A549 (cell line): ENCODE measurements around the gene USP3. TPM values are rescaled to one million over a fixed set of nuclear protein-coding genes. Genes with fewer than 3 reads are reported as not detected.

Source experiments
- ATAC-seq, 2 experiments: fragments of 200-7000 bp in 1 of 2; fragments of >200 bp in 1 of 2; cut with Nextera tagmentation in 1 of 2; cut with Tn5 transposase in 1 of 2; 3 replicates each; pipeline versions ENCODE4 v1.8.0 to v1.9.1; 2018 to 2020; ENCODE audit warnings: mild to moderate bottlenecking in 1 of 2, moderate library complexity in 1 of 2
- CTCF ChIA-PET: fragments of 300-600 bp; sonication (Branson Sonifier 250); formaldehyde crosslinking; extraction: SDS; loops from one replicate; lab custom pipeline; 2021; ENCODE audit warnings: antibody characterized with exemption, inconsistent platforms; lab: Yijun Ruan, JAX
- POLR2A ChIA-PET: fragments of 350-600 bp; formaldehyde crosslinking; extraction: SDS; loops from one replicate; lab custom pipeline; 2021; ENCODE audit warnings: antibody characterized with exemption, inconsistent platforms; lab: Yijun Ruan, JAX
- DNase-seq, 2 experiments: peaks; one replicate each; pipeline versions ENCODE4 v3.0.0 to v3.0.0-alpha.2; 2011 to 2016; ENCODE audit warnings: low read depth in 1 of 2, low spot score in 1 of 2
- FAIRE-seq: peaks from 2 replicates; lab custom pipeline; 2011; peaks lifted over from hg19 to GRCh38; lab: Jason Lieb, UNC
- H3K27ac ChIP-seq, 2 experiments: fragments of >200 bp; sonication (Bioruptor Twin); formaldehyde crosslinking; 3 replicates each; pipeline ENCODE4 v1.5.1; 2016 to 2017
- H3K4me1 ChIP-seq: fragments of >200 bp; sonication (Bioruptor Twin); formaldehyde crosslinking; 3 replicates; pipeline ENCODE4 v1.6.1; 2016
- H3K4me2 ChIP-seq: fragments of >200 bp; sonication (Bioruptor Twin); formaldehyde crosslinking; 3 replicates; pipeline ENCODE4 v1.6.1; 2016
- H3K4me3 ChIP-seq: fragments of >200 bp; sonication (Bioruptor Twin); formaldehyde crosslinking; 3 replicates; pipeline ENCODE4 v1.5.1; 2016
- H3K9me3 ChIP-seq: fragments of >200 bp; sonication (Bioruptor Twin); formaldehyde crosslinking; 3 replicates; pipeline ENCODE4 v1.6.1; 2016
- ATOH8 ChIP-seq: fragments of 250-450 bp; sonication (Bioruptor Pico); IDR thresholded peaks from 2 replicates; pipeline ENCODE4 v1.5.0; 2020; ENCODE audit warnings: low read depth, mild to moderate bottlenecking, moderate library complexity
- BHLHE40 ChIP-seq: IDR thresholded peaks from 2 replicates; pipeline ENCODE4 v1.6.1; 2012; ENCODE audit warnings: low read depth, low read length, inconsistent platforms
- CBX2 ChIP-seq: fragments of 200-600 bp; sonication (generic); IDR thresholded peaks from 2 replicates; pipeline ENCODE4 v1.6.1; 2016; ENCODE audit warnings: low read depth, mild to moderate bottlenecking, borderline replicate concordance
- CBX8 ChIP-seq: fragments of 200-600 bp; sonication (generic); IDR thresholded peaks from 2 replicates; pipeline ENCODE4 v1.6.1; 2016
- CEBPB ChIP-seq, 2 experiments: fragments of >200 bp in 1 of 2; sonication (Bioruptor Twin) in 1 of 2; formaldehyde crosslinking in 1 of 2; IDR thresholded peaks; 2 replicates each; pipeline ENCODE4 v1.6.1; 2012 to 2016
- CHD2 ChIP-seq: fragments of 150-350 bp; IDR thresholded peaks from 2 replicates; pipeline ENCODE4 v1.6.1; 2014; ENCODE audit warnings: low read length; ENCODE audit not compliant: partially characterized antibody
- EHF ChIP-seq: fragments of 250-450 bp; sonication (Bioruptor Pico); IDR thresholded peaks from 2 replicates; pipeline ENCODE4 v1.5.0; 2020; ENCODE audit warnings: mild to moderate bottlenecking
- EHMT2 ChIP-seq: fragments of 200-600 bp; sonication (generic); IDR thresholded peaks from 2 replicates; pipeline ENCODE4 v1.6.1; 2016; ENCODE audit warnings: antibody characterized with exemption, low read depth, mild to moderate bottlenecking, moderate library complexity
- ESRRA ChIP-seq: fragments of 150-350 bp; IDR thresholded peaks from 2 replicates; pipeline ENCODE4 v1.6.1; 2014; ENCODE audit warnings: mild to moderate bottlenecking, low read length, borderline replicate concordance
- FOXS1 ChIP-seq: fragments of 250-450 bp; sonication (Bioruptor Pico); IDR thresholded peaks from 2 replicates; pipeline ENCODE4 v1.5.0; 2020; ENCODE audit warnings: mild to moderate bottlenecking, moderate library complexity
- GATA3 ChIP-seq: IDR thresholded peaks from 2 replicates; pipeline ENCODE4 v1.6.1; 2012; ENCODE audit warnings: borderline replicate concordance
- HES2 ChIP-seq: fragments of >200 bp; sonication (Bioruptor Twin); formaldehyde crosslinking; IDR thresholded peaks from 2 replicates; pipeline ENCODE4 v1.6.1; 2016
- HOXB13 ChIP-seq: fragments of 250-450 bp; sonication (Bioruptor Pico); IDR thresholded peaks from 2 replicates; pipeline ENCODE4 v1.5.0; 2020; ENCODE audit warnings: low read depth, mild to moderate bottlenecking, moderate library complexity
- JUN ChIP-seq, 2 experiments: fragments of >200 bp; sonication (Bioruptor Twin); formaldehyde crosslinking; IDR thresholded peaks; 2 replicates in 1 of 2; 3 replicates in 1 of 2; pipeline ENCODE4 v1.6.1; 2016 to 2017
- MAZ ChIP-seq: fragments of 150-350 bp; IDR thresholded peaks from 2 replicates; pipeline ENCODE4 v1.6.1; 2014; ENCODE audit warnings: antibody characterized with exemption, low read depth, low read length, borderline replicate concordance
- MYC ChIP-seq: IDR thresholded peaks from 2 replicates; pipeline ENCODE4 v1.6.1; 2012; ENCODE audit warnings: mild to moderate bottlenecking, inconsistent platforms, low read length, improper control_type of control experiment, borderline replicate concordance
- NFE2L2 ChIP-seq: fragments of 150-350 bp; conservative IDR thresholded peaks from 2 replicates; pipeline ENCODE4 v1.6.1; 2014; ENCODE audit warnings: low read length
- NPAS2 ChIP-seq: fragments of 250-450 bp; sonication (Bioruptor Pico); IDR thresholded peaks from 2 replicates; pipeline ENCODE4 v1.8.0; 2022; ENCODE audit warnings: mild to moderate bottlenecking, moderate library complexity, borderline replicate concordance
- PHF8 ChIP-seq: fragments of 200-600 bp; sonication (generic); IDR thresholded peaks from 2 replicates; pipeline ENCODE4 v1.6.1; 2016; ENCODE audit warnings: low read depth, mild to moderate bottlenecking, antibody characterized with exemption, moderate library complexity, borderline replicate concordance
- POLR2AphosphoS2 ChIP-seq: conservative IDR thresholded peaks from 2 replicates; pipeline ENCODE4 v1.6.1; 2012; ENCODE audit warnings: low read length, improper control_type of control experiment, inconsistent platforms
- RAD21 ChIP-seq, 2 experiments: fragments of >200 bp in 1 of 2; sonication (Bioruptor Twin) in 1 of 2; formaldehyde crosslinking in 1 of 2; IDR thresholded peaks in 1 of 2; conservative IDR thresholded peaks in 1 of 2; 2 replicates in 1 of 2; 3 replicates in 1 of 2; pipeline ENCODE4 v1.6.1; 2012 to 2018; ENCODE audit warnings: inconsistent platforms in 1 of 2
- RCOR1 ChIP-seq: fragments of 150-350 bp; IDR thresholded peaks from 2 replicates; pipeline ENCODE4 v1.6.1; 2014; ENCODE audit warnings: antibody characterized with exemption, low read length, low read depth
- SMC3 ChIP-seq: fragments of >200 bp; sonication (Bioruptor Twin); formaldehyde crosslinking; IDR thresholded peaks from 3 replicates; pipeline ENCODE4 v1.6.1; 2018; ENCODE audit warnings: inconsistent platforms
- TFCP2L1 ChIP-seq: fragments of 250-450 bp; sonication (Bioruptor Pico); IDR thresholded peaks from 2 replicates; pipeline ENCODE4 v1.5.0; 2021; ENCODE audit warnings: mild to moderate bottlenecking
- TP53 ChIP-seq: fragments of 250-450 bp; sonication (Bioruptor Pico); IDR thresholded peaks from 2 replicates; pipeline ENCODE4 v1.5.0; 2021; ENCODE audit warnings: mild to moderate bottlenecking, moderate library complexity
- ZFP36 ChIP-seq: fragments of 450-650 bp; IDR thresholded peaks from 2 replicates; pipeline ENCODE4 v1.6.1; 2014; ENCODE audit warnings: borderline replicate concordance; ENCODE audit not compliant: partially characterized antibody
- WGBS: methylation state at CpG from one replicate; pipeline ENCODE4 v1.1.6; 2017; ENCODE audit errors: missing lambda C conversion rate; 5-methylcytosine and 5-hydroxymethylcytosine counted together
- polyA plus RNA-seq, 4 experiments: library from polyadenylated mRNA; depleted of rRNA in 3 of 4; stranded (reverse); fragments of >200 nt; fragmentation: RNase III in 1 of 4; extraction: RNeasy Plus Mini Kit Qiagen cat#74134 plus additional on column Dnase treatment in 1 of 4; gene quantifications; 2 replicates in 3 of 4; 3 replicates in 1 of 4; pipeline ENCODE4 v1.2.3, GENCODE V29; 2011 to 2017
- TF ChIP-seq, protein P1 (sequence below): fragments of >200 bp; sonication (Bioruptor Twin); formaldehyde crosslinking; IDR thresholded peaks from 3 replicates; pipeline ENCODE4 v1.5.1; 2016
- TF ChIP-seq, protein P2 (sequence below): IDR thresholded peaks from 2 replicates; pipeline ENCODE4 v1.6.1; 2012
- TF ChIP-seq, protein P3 (sequence below): fragments of 200-600 bp; sonication (generic); IDR thresholded peaks from 2 replicates; pipeline ENCODE4 v1.6.1; 2016; ENCODE audit warnings: antibody characterized with exemption, mild to moderate bottlenecking, moderate library complexity

Gene USP3
- polyA plus RNA-seq, 2 of the 4 experiments (the other 2 are of a cell fraction), result 41.8 to 99.1 TPM

- peak; percentile 83 for TF ChIP-seq MYC
- no peak for TF ChIP-seq PHF8
- peak; percentile 57; the same call in 1 of the 2 replicates for TF ChIP-seq BHLHE40
- TF ChIP-seq JUN (IDR thresholded peaks at IDR 0.05), result peak in 1 of 2 experiments; percentile 96; a peak in 4 of 5 replicates
- peak; percentile 10 to 58 for TF ChIP-seq RAD21 (conservative IDR thresholded peaks at IDR 0.05 in 1 of 2, IDR thresholded peaks at IDR 0.05 in 1 of 2)
- TF ChIP-seq RCOR1, result 0 out of 2 replicates have a peak, but pooled peaks have one; percentile 67
- peak; percentile 84 for TF ChIP-seq EHF
- no peak for TF ChIP-seq CBX8
- TF ChIP-seq FOXS1, result peak; percentile 22; the same call in 1 of the 2 replicates
- TF ChIP-seq ZFP36, result no peak
- TF ChIP-seq, protein P1, sequence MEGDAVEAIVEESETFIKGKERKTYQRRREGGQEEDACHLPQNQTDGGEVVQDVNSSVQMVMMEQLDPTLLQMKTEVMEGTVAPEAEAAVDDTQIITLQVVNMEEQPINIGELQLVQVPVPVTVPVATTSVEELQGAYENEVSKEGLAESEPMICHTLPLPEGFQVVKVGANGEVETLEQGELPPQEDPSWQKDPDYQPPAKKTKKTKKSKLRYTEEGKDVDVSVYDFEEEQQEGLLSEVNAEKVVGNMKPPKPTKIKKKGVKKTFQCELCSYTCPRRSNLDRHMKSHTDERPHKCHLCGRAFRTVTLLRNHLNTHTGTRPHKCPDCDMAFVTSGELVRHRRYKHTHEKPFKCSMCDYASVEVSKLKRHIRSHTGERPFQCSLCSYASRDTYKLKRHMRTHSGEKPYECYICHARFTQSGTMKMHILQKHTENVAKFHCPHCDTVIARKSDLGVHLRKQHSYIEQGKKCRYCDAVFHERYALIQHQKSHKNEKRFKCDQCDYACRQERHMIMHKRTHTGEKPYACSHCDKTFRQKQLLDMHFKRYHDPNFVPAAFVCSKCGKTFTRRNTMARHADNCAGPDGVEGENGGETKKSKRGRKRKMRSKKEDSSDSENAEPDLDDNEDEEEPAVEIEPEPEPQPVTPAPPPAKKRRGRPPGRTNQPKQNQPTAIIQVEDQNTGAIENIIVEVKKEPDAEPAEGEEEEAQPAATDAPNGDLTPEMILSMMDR, result no peak
Observed at GRCh38 chr15:63502843-63503738, 1.3 kb upstream of the USP3 start (continued).

DNA sequence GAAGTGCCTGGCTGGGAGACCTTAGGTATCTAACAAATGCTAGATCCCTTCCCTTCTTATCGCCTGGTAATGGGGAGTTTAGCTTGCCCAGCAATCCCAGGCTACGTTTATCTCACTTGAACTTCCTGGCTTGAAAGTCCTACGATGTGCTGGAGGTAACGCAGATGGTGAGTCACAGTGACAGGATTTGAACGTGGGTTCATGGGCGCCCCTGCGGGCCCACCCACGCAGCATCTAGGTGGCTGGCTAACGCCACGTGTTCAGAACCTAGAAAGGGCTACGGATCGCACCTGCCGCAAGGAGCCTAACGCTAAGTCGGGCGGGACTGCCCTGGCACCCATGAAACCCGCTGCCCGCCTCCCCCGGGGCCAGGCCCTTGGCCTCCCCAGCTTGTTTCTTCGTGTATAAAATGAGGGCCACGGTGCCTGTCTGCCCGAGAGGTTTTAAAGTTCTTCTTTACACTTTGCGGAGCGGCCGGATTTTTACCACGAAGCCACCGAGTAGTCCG, 600 bp upstream of the USP3 start:
- Histone ChIP-seq H3K9me3 (no peaks in the 10 kb centered on the region), H3K4me1 (peaks cover 64% of the 10 kb centered on the region), H3K27ac (peak overlapping the region; percentile 99), H3K4me2 (peak overlapping the region; percentile 93), H3K4me3 (peak overlapping the region; percentile 77)
- ChIA-PET CTCF (interaction anchor here (0.7 to 8.7 kb wide), 20 partner anchors 10 to 591 kb away, joined by 3 to 161 read pairs (median 8); partner anchors contain the start of gene FBXL22), POLR2A (interaction anchor here (0.7 to 6.2 kb wide), 19 partner anchors 8 to 590 kb away, joined by 3 to 49 read pairs (median 7); partner anchors contain the start of genes CIAO2A and RPS27L)
- 2% methylated on average over 25 of the region's 28 CpGs for WGBS
- ATAC-seq, result peak; percentile 32 to 55
- FAIRE-seq, result peak; percentile 39
- DNase-seq, result peak; percentile 48 to 93
- TF ChIP-seq HES2 (no peak), SMC3 (no peak), MAZ (no peak), CHD2 (no peak), ATOH8 (CRISPR knock-in tag) (peak; percentile 70), TP53 (peak; percentile 91; the same call in 1 of the 2 replicates), CBX2 (no peak), EHMT2 (no peak), GATA3 (no peak; the same call in 1 of the 2 replicates), TFCP2L1 (CRISPR knock-in tag) (peak; percentile 95), NFE2L2 (peak; percentile 49; the same call in 1 of the 2 replicates), HOXB13 (peak; percentile 69; the same call in 1 of the 2 replicates), ESRRA (no peak), CEBPB (IDR thresholded peaks at IDR 0.05) (no peak), RAD21 (conservative IDR thresholded peaks at IDR 0.05 in 1 of 2, IDR thresholded peaks at IDR 0.05 in 1 of 2) (no peak), CBX8 (no peak), NPAS2 (CRISPR knock-in tag) (no peak; the same call in 1 of the 2 replicates), POLR2AphosphoS2 (no peak), RCOR1 (no peak)
- TF ChIP-seq, protein P2, sequence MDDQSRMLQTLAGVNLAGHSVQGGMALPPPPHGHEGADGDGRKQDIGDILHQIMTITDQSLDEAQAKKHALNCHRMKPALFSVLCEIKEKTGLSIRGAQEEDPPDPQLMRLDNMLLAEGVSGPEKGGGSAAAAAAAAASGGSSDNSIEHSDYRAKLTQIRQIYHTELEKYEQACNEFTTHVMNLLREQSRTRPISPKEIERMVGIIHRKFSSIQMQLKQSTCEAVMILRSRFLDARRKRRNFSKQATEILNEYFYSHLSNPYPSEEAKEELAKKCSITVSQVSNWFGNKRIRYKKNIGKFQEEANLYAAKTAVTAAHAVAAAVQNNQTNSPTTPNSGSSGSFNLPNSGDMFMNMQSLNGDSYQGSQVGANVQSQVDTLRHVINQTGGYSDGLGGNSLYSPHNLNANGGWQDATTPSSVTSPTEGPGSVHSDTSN, result no peak
- TF ChIP-seq, protein P3, sequence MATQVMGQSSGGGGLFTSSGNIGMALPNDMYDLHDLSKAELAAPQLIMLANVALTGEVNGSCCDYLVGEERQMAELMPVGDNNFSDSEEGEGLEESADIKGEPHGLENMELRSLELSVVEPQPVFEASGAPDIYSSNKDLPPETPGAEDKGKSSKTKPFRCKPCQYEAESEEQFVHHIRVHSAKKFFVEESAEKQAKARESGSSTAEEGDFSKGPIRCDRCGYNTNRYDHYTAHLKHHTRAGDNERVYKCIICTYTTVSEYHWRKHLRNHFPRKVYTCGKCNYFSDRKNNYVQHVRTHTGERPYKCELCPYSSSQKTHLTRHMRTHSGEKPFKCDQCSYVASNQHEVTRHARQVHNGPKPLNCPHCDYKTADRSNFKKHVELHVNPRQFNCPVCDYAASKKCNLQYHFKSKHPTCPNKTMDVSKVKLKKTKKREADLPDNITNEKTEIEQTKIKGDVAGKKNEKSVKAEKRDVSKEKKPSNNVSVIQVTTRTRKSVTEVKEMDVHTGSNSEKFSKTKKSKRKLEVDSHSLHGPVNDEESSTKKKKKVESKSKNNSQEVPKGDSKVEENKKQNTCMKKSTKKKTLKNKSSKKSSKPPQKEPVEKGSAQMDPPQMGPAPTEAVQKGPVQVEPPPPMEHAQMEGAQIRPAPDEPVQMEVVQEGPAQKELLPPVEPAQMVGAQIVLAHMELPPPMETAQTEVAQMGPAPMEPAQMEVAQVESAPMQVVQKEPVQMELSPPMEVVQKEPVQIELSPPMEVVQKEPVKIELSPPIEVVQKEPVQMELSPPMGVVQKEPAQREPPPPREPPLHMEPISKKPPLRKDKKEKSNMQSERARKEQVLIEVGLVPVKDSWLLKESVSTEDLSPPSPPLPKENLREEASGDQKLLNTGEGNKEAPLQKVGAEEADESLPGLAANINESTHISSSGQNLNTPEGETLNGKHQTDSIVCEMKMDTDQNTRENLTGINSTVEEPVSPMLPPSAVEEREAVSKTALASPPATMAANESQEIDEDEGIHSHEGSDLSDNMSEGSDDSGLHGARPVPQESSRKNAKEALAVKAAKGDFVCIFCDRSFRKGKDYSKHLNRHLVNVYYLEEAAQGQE, result peak; percentile 47
